GM10266 (cell line): ENCODE data around the gene CYB561.

ENCODE experiments used
- DNase-seq: peaks from one replicate; pipeline ENCODE4 v3.0.0; 2012; ENCODE audit errors: extremely low spot score
- TF ChIP-seq, protein P1 (sequence below): IDR thresholded peaks from 2 replicates; pipeline ENCODE4 v1.5.1; 2012; ENCODE audit warnings: mild to moderate bottlenecking, low read depth; ENCODE audit not compliant: control insufficient read depth, insufficient read depth; ENCODE audit errors: missing control alignments

Gene CYB561

DNA sequence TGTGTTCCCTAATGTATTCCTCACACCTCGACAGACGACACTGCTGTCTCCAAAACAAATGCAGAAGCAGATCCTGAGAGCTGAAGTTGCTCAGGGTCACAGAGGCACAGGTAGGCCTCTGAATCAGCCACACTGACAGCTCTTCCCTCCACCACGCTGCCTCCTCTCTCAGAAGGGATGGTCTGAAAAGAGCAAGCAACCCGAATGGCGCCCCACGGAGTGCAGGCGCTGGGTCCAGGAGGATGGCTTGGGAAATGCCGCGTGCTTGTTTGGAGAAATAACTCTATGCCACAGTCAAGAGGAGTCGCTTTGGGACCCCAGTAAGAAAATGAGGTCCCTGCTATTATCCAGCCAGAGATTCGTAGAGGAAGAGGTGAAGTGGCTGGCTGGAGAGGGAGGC is 15.9 kb downstream of the CYB561 start:
- DNase-seq = no peak
- TF ChIP-seq, protein P1, sequence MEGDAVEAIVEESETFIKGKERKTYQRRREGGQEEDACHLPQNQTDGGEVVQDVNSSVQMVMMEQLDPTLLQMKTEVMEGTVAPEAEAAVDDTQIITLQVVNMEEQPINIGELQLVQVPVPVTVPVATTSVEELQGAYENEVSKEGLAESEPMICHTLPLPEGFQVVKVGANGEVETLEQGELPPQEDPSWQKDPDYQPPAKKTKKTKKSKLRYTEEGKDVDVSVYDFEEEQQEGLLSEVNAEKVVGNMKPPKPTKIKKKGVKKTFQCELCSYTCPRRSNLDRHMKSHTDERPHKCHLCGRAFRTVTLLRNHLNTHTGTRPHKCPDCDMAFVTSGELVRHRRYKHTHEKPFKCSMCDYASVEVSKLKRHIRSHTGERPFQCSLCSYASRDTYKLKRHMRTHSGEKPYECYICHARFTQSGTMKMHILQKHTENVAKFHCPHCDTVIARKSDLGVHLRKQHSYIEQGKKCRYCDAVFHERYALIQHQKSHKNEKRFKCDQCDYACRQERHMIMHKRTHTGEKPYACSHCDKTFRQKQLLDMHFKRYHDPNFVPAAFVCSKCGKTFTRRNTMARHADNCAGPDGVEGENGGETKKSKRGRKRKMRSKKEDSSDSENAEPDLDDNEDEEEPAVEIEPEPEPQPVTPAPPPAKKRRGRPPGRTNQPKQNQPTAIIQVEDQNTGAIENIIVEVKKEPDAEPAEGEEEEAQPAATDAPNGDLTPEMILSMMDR = no peak

DNA sequence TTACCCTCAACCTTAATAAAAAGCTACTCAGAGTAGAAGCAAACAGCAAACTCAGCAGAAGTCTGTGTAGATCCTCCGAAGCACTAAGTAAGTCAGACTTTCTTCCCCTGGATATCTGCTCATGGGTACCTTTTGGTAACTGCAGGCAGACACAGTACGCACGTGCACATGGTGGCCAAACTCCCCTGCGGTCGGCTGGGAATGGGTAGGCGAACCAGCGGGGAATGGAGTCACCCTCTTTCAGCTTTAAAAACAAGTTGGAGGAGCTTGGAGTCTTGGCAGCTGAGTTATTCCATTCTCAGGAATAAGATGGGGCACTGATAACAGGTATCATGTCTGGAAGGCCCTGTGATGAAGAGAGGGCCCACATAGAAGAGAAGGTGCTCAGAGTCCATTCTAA is 16.3 kb downstream of the CYB561 start:
- no peak for DNase-seq
- TF ChIP-seq, protein P1 = no peak

DNA sequence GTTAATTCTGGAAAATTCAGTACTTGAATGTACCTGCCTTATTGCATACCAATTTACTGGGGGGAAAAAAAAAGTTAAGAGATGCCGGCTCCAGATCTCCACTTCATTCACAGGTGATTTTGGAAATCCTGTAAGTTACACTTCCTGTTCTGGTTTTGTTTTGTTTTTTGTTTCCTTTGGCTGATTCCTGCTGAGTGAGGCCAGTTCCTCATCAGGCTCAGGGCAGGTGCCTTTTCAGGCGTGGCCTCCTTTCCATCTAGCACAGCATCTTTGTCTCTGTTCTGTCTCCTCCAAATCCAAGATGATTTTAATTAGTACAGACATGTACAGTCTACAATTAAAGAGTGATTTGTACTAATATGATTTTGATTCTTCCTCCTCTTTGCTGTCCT is 19.2 kb downstream of the CYB561 start:
- TF ChIP-seq, protein P1 = no peak
- no peak for DNase-seq

DNA sequence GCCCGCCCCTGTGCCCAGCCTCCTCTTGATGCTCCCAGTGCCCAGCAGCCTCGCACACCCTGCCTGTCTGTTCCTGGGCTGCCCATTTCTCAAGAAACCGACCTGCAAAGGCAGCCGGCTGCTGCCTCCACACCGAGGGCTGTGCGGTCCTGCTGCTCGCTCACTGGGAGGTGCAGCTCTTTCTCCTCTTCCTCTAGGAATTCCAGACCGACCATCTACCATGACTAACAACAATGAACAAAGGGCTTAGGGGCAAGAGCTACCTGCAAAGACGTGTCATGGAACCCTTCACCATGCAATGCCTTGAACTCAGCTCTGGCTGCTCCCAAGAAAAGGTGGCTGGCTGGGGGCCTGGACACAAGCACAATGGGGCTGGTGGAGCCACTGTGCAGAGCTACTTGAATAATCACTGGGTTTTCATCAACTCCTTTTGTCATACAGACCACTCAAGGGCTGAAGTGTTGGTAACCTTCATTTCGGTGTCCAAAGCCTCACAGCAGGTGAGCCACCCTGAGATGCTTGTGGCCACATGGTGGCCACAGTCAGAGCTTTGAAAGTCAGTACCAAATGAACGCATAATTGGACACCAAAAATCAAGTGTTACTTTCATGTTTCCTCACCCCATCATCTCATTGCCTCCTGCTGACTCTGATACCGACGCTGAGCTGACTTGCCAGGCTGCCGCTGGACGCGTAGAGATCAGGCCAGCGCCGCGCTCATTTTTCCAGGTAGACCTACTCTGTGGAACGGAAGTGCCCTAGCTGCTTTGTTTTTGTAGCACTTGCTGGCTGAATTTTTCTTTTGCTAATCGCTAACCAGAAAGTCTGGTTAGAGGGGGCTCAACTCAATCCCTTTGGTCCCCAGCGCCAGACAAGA is 19.8 kb downstream of the CYB561 start:
- TF ChIP-seq, protein P1 = no peak
- DNase-seq = no peak

DNA sequence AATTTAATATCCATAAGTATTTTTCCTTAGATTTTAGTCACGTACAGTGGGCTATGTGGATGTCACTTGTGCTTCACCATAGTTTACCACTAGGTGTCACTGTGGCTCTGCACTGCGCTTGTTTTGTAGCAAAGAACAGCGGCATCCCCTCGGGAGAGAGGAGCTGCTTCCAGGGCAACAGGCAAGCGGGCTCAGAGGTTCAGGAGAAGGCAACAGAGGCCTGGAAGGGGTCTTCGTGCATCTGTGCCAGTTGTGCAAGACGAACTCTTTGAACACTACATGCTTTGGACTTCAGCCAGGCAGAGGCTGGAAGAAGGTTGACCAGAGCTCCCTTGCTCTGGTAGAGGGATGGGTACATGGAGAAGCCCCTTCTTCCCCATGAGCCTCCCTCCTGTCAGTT is 20.6 kb downstream of the CYB561 start:
- DNase-seq = peak; percentile 77
- TF ChIP-seq, protein P1 = peak; percentile 89

DNA sequence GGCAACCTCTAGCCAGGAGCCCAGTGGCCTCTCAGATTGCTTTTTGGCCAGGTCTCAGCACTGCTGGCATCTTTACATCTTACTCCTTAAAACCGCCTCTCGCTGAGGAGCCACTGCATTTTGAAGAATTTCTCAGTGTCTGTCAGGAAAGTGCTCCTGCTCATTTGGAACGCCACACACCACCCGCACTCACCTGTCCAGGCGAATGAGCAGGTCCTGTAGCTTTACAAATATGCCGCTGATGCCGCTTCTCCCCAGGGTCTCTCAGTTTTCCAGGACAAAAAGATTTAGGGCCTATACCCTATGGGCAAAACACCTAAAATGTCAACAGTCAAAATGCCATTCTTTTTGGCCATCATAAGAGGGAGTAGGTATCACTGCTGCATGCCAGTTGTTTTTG is 22.1 kb downstream of the CYB561 start:
- no peak for DNase-seq
- TF ChIP-seq, protein P1 = no peak

DNA sequence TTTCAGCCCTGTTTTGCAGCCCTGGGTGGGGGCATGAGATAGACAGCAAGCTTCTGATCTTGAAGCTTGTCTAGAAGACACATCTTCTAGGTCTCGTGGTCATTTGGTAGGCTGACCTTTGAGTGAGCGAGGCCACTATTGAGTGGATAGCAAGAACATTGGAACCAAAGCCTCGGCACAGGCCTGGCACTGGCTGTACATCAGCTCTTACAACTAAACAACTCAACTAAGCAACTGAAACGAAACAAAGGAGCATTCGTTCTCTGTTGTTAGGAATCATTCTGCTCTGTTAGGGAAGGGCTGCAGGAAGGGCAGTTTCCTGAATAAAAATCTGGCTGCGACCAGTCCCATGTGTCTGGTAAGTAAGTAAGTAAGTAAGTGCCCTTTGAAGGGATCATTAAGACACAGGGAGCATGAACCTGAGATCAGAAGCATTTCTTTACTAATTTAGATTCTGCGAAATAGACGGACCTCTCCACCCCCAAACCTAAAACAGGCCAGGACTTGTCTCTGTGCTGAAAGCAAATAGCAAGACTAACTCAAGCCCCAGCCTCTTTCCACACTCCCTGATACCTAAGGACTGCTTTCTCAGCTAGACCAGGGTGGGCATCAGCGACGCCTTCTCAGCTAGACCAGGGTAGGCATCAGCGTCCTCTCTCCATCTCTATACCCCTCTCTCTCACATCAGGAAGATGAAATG is 22.7 kb downstream of the CYB561 start:
- TF ChIP-seq, protein P1 = no peak
- no peak for DNase-seq
